ENCODE measurements around the gene CADPS2. TPM values are rescaled to one million over a fixed set of nuclear protein-coding genes. Genes with fewer than 3 reads are reported as not detected.
"Not testable (repeated sequence)": the region's sequence is repeated elsewhere in the genome, so short reads cannot be mapped to it uniquely, and the experiment has no call there.

Gene CADPS2
- total and polyA plus RNA-seq, 7 experiments from 2014 or later: not detected

- H3K27ac ChIP-seq (ENCODE audit: low read depth, low read length): no peak overlapping the region
- H3K27me3 ChIP-seq (ENCODE audit: control insufficient read depth in 2 of 2, insufficient read depth in 2 of 2, low read length in 2 of 2): no peaks in the 10 kb centered on the region
- H3K27me3 Mint-ChIP-seq: no peaks in the 10 kb centered on the region
- intact Hi-C loops (cut with micrococcal nuclease): no loop called here
- H3K36me3 Mint-ChIP-seq: no peaks in the 10 kb centered on the region
- H3K36me3 ChIP-seq (ENCODE audit: control insufficient read depth in 2 of 3, insufficient read depth in 3 of 3, low read length in 3 of 3): no peaks in the 10 kb centered on the region
- H3K4me3 Mint-ChIP-seq: no peak overlapping the region
- ChIA-PET POLR2A (no interaction called here), CTCF (no interaction called here)
- ATAC-seq (no peak), DNase-seq (no peak)
- H3K4me1 ChIP-seq (ENCODE audit: control insufficient read depth in 2 of 2, insufficient read depth in 2 of 2, low read length in 2 of 2): no peaks in the 10 kb centered on the region
- no peak overlapping the region for H3K27ac Mint-ChIP-seq
- H3K4me1 Mint-ChIP-seq: peaks cover 0 to 3% (median 0%) of the 10 kb centered on the region in 7 donors
- H3K9me3 ChIP-seq (ENCODE audit: control insufficient read depth in 2 of 3, low read length in 3 of 3): no peaks in the 10 kb centered on the region
- H3K9me3 Mint-ChIP-seq: peaks cover 0 to 18% (median 3%) of the 10 kb centered on the region in 11 donors
- H3K4me3 ChIP-seq (ENCODE audit: low read length): no peak overlapping the region
These were observed 39.7 kb downstream of the CADPS2 start for GRCh38 chr7:122846591-122846990.

GRCh38 chr7:122845286-122845685 lies 41.0 kb downstream of the CADPS2 start:
- Mint-ChIP-seq H3K4me3 (no peak overlapping the region), H3K36me3 (no peaks in the 10 kb centered on the region), H3K27me3 (no peaks in the 10 kb centered on the region), H3K9me3 (peaks cover 0 to 21% (median 1%) of the 10 kb centered on the region in 11 donors), H3K27ac (no peak overlapping the region), H3K4me1 (peaks cover 0 to 3% (median 0%) of the 10 kb centered on the region in 7 donors)
- Histone ChIP-seq H3K27me3 (ENCODE audit: control insufficient read depth in 2 of 2, insufficient read depth in 2 of 2, low read length in 2 of 2) (no peaks in the 10 kb centered on the region), H3K4me1 (ENCODE audit: control insufficient read depth in 2 of 2, insufficient read depth in 2 of 2, low read length in 2 of 2) (no peaks in the 10 kb centered on the region), H3K36me3 (ENCODE audit: control insufficient read depth in 2 of 3, insufficient read depth in 3 of 3, low read length in 3 of 3) (no peaks in the 10 kb centered on the region), H3K27ac (ENCODE audit: low read depth, low read length) (no peak overlapping the region), H3K4me3 (ENCODE audit: low read length) (no peak overlapping the region), H3K9me3 (ENCODE audit: control insufficient read depth in 2 of 3, low read length in 3 of 3) (no peaks in the 10 kb centered on the region)
- intact Hi-C loops (cut with micrococcal nuclease): no loop called here
- ChIA-PET POLR2A (no interaction called here), CTCF (no interaction called here)
- ATAC-seq (no peak), DNase-seq (no peak)

GRCh38 chr7:122844191-122844988 lies 41.9 kb downstream of the CADPS2 start:
- CTCF ChIA-PET: no interaction called here
- H3K36me3 ChIP-seq (ENCODE audit: control insufficient read depth in 2 of 3, insufficient read depth in 3 of 3, low read length in 3 of 3): no peaks in the 10 kb centered on the region
- Mint-ChIP-seq H3K4me3 (no peak overlapping the region), H3K9me3 (peaks cover 0 to 21% (median 3%) of the 10 kb centered on the region in 11 donors), H3K27me3 (no peaks in the 10 kb centered on the region), H3K36me3 (no peaks in the 10 kb centered on the region), H3K27ac (no peak overlapping the region), H3K4me1 (peaks cover 0 to 3% (median 0%) of the 10 kb centered on the region in 7 donors)
- intact Hi-C loops (cut with micrococcal nuclease): no loop called here
- no peaks in the 10 kb centered on the region for H3K4me1 ChIP-seq (ENCODE audit: control insufficient read depth in 2 of 2, insufficient read depth in 2 of 2, low read length in 2 of 2)
- ATAC-seq (no peak), DNase-seq (no peak)
- no peak overlapping the region for H3K27ac ChIP-seq (ENCODE audit: low read depth, low read length)
- H3K4me3 ChIP-seq (ENCODE audit: low read length): no peak overlapping the region
- no peaks in the 10 kb centered on the region for H3K9me3 ChIP-seq (ENCODE audit: control insufficient read depth in 2 of 3, low read length in 3 of 3)
- POLR2A ChIA-PET: no interaction called here
- H3K27me3 ChIP-seq (ENCODE audit: control insufficient read depth in 2 of 2, insufficient read depth in 2 of 2, low read length in 2 of 2): no peaks in the 10 kb centered on the region

GRCh38 chr7:122842971-122843370 lies 43.3 kb downstream of the CADPS2 start:
- DNase-seq (no peak), ATAC-seq (no peak)
- CTCF ChIA-PET: no interaction called here
- Histone ChIP-seq H3K4me3 (ENCODE audit: low read length) (no peak overlapping the region), H3K36me3 (ENCODE audit: control insufficient read depth in 2 of 3, insufficient read depth in 3 of 3, low read length in 3 of 3) (no peaks in the 10 kb centered on the region), H3K27ac (ENCODE audit: low read depth, low read length) (no peak overlapping the region), H3K4me1 (ENCODE audit: control insufficient read depth in 2 of 2, insufficient read depth in 2 of 2, low read length in 2 of 2) (no peaks in the 10 kb centered on the region), H3K9me3 (ENCODE audit: control insufficient read depth in 2 of 3, low read length in 3 of 3) (no peaks in the 10 kb centered on the region), H3K27me3 (ENCODE audit: control insufficient read depth in 2 of 2, insufficient read depth in 2 of 2, low read length in 2 of 2) (no peaks in the 10 kb centered on the region)
- H3K27me3 Mint-ChIP-seq: no peaks in the 10 kb centered on the region
- no peak overlapping the region for H3K4me3 Mint-ChIP-seq
- intact Hi-C loops (cut with micrococcal nuclease): no loop called here
- no peaks in the 10 kb centered on the region for H3K36me3 Mint-ChIP-seq
- POLR2A ChIA-PET: no interaction called here
- peaks cover 0 to 21% (median 3%) of the 10 kb centered on the region in 11 donors for H3K9me3 Mint-ChIP-seq
- peaks cover 0 to 3% (median 0%) of the 10 kb centered on the region in 7 donors for H3K4me1 Mint-ChIP-seq
- H3K27ac Mint-ChIP-seq: no peak overlapping the region

GRCh38 chr7:122836286-122836685 lies 50.0 kb downstream of the CADPS2 start:
- peaks cover 0 to 16% (median 5%) of the 10 kb centered on the region in 11 donors for H3K9me3 Mint-ChIP-seq
- H3K9me3 ChIP-seq (ENCODE audit: control insufficient read depth in 2 of 3, low read length in 3 of 3); H3K27me3 Mint-ChIP-seq; DNase-seq; H3K4me3 ChIP-seq (ENCODE audit: low read length); H3K36me3 Mint-ChIP-seq; H3K4me1 ChIP-seq (ENCODE audit: control insufficient read depth in 2 of 2, insufficient read depth in 2 of 2, low read length in 2 of 2); CTCF ChIA-PET; H3K27me3 ChIP-seq (ENCODE audit: control insufficient read depth in 2 of 2, insufficient read depth in 2 of 2, low read length in 2 of 2); H3K27ac ChIP-seq (ENCODE audit: low read depth, low read length); intact Hi-C loops (cut with micrococcal nuclease); H3K4me1 Mint-ChIP-seq; POLR2A ChIA-PET; H3K27ac Mint-ChIP-seq; H3K36me3 ChIP-seq (ENCODE audit: control insufficient read depth in 2 of 3, insufficient read depth in 3 of 3, low read length in 3 of 3); ATAC-seq; H3K4me3 Mint-ChIP-seq: not testable (repeated sequence)

- H3K27ac Mint-ChIP-seq; H3K4me3 ChIP-seq (ENCODE audit: low read length); H3K27ac ChIP-seq (ENCODE audit: low read depth, low read length); H3K4me1 Mint-ChIP-seq; CTCF ChIA-PET; H3K4me1 ChIP-seq (ENCODE audit: control insufficient read depth in 2 of 2, insufficient read depth in 2 of 2, low read length in 2 of 2); H3K27me3 ChIP-seq (ENCODE audit: control insufficient read depth in 2 of 2, insufficient read depth in 2 of 2, low read length in 2 of 2); ATAC-seq; intact Hi-C loops (cut with micrococcal nuclease); H3K4me3 Mint-ChIP-seq; H3K9me3 ChIP-seq (ENCODE audit: control insufficient read depth in 2 of 3, low read length in 3 of 3); DNase-seq; POLR2A ChIA-PET; H3K36me3 ChIP-seq (ENCODE audit: control insufficient read depth in 2 of 3, insufficient read depth in 3 of 3, low read length in 3 of 3); H3K27me3 Mint-ChIP-seq; H3K36me3 Mint-ChIP-seq: not testable (repeated sequence)
- peaks cover 0 to 11% (median 5%) of the 10 kb centered on the region in 11 donors for H3K9me3 Mint-ChIP-seq
These were observed 51.7 kb downstream of the CADPS2 start for GRCh38 chr7:122834571-122834942.

- CTCF ChIA-PET: no interaction called here
These were observed 52.2 kb downstream of the CADPS2 start for GRCh38 chr7:122833888-122834570.

More at GRCh38 chr7:122833888-122834570, 52.2 kb downstream of the CADPS2 start:
- ATAC-seq (no peak), DNase-seq (no peak)
- peaks cover 0 to 3% (median 0%) of the 10 kb centered on the region in 5 donors for H3K36me3 Mint-ChIP-seq
- H3K9me3 Mint-ChIP-seq: peaks cover 0 to 11% (median 5%) of the 10 kb centered on the region in 11 donors
- H3K4me1 Mint-ChIP-seq: no peaks in the 10 kb centered on the region
- Histone ChIP-seq H3K27ac (ENCODE audit: low read depth, low read length) (no peak overlapping the region), H3K9me3 (ENCODE audit: control insufficient read depth in 2 of 3, low read length in 3 of 3) (no peaks in the 10 kb centered on the region), H3K36me3 (ENCODE audit: control insufficient read depth in 2 of 3, insufficient read depth in 3 of 3, low read length in 3 of 3) (no peaks in the 10 kb centered on the region), H3K4me1 (ENCODE audit: control insufficient read depth in 2 of 2, insufficient read depth in 2 of 2, low read length in 2 of 2) (no peaks in the 10 kb centered on the region), H3K27me3 (ENCODE audit: control insufficient read depth in 2 of 2, insufficient read depth in 2 of 2, low read length in 2 of 2) (no peaks in the 10 kb centered on the region), H3K4me3 (ENCODE audit: low read length) (no peak overlapping the region)
- no peaks in the 10 kb centered on the region for H3K27me3 Mint-ChIP-seq
- no peak overlapping the region for H3K27ac Mint-ChIP-seq
- no peak overlapping the region for H3K4me3 Mint-ChIP-seq
- intact Hi-C loops (cut with micrococcal nuclease): no loop called here
- POLR2A ChIA-PET: no interaction called here
